HepG2 (cell line): ENCODE measurements around the gene E2F1. TPM values are rescaled to one million over a fixed set of nuclear protein-coding genes. Genes with fewer than 3 reads are reported as not detected.

Experiments
- ERF ChIP-seq: IDR thresholded peaks from 2 replicates; pipeline ENCODE4 v1.6.1; 2018; ENCODE audit warnings: missing biosample characterization, missing genetic modification reagents
- HES4 ChIP-seq: sonication (generic); formaldehyde crosslinking; IDR thresholded peaks from 2 replicates; pipeline ENCODE4 v1.9.0; 2021; ENCODE audit warnings: mild to moderate bottlenecking, missing genetic modification reagents, borderline replicate concordance
- JARID2 ChIP-seq: sonication (generic); formaldehyde crosslinking; IDR thresholded peaks from 2 replicates; pipeline ENCODE4 v1.8.1; 2023; ENCODE audit warnings: missing genetic modification reagents, inconsistent platforms; ENCODE audit not compliant: insufficient replicate concordance
- MBNL3 ChIP-seq: fragments of 250-450 bp; sonication (Bioruptor Pico); conservative IDR thresholded peaks from 2 replicates; pipeline ENCODE4 v1.8.0; 2022; ENCODE audit warnings: mild to moderate bottlenecking, inconsistent platforms
- MXD4 ChIP-seq: IDR thresholded peaks from 2 replicates; pipeline ENCODE4 v1.6.1; 2016; ENCODE audit warnings: mild to moderate bottlenecking, missing biosample characterization, missing genetic modification reagents
- NRL ChIP-seq: sonication (generic); formaldehyde crosslinking; IDR thresholded peaks from 2 replicates; pipeline ENCODE4 v1.5.0; 2020; ENCODE audit warnings: missing genetic modification reagents, mild to moderate bottlenecking, moderate library complexity, borderline replicate concordance
- SOX6 ChIP-seq, 2 experiments: fragments of 450-650 bp in 1 of 2; sonication (generic) in 1 of 2; formaldehyde crosslinking in 1 of 2; IDR thresholded peaks; 2 replicates each; pipeline versions ENCODE4 v1.4.0 to v1.6.1; 2017 to 2020; ENCODE audit warnings: antibody characterized with exemption in 1 of 2, mild to moderate bottlenecking in 1 of 2, missing genetic modification reagents in 1 of 2
- SUZ12 ChIP-seq: fragments of 150-350 bp; IDR thresholded peaks from 2 replicates; pipeline ENCODE4 v1.6.1; 2014; ENCODE audit warnings: low read depth, low read length
- SYNCRIP ChIP-seq: fragments of 200-400 bp; formaldehyde crosslinking; IDR thresholded peaks from 2 replicates; pipeline ENCODE4 v1.6.1; 2018; ENCODE audit warnings: mild to moderate bottlenecking, low read depth, low read length; ENCODE audit not compliant: insufficient read depth
- TBP ChIP-seq: sonication (generic); formaldehyde crosslinking; IDR thresholded peaks from 2 replicates; pipeline ENCODE4 v1.5.0; 2020; ENCODE audit warnings: missing genetic modification reagents
- ZFP90 ChIP-seq: sonication (generic); formaldehyde crosslinking; IDR thresholded peaks from 2 replicates; pipeline ENCODE4 v1.8.0; 2022; ENCODE audit warnings: missing genetic modification reagents, mild to moderate bottlenecking, inconsistent platforms, borderline replicate concordance
- ZNF335 ChIP-seq: sonication (generic); formaldehyde crosslinking; IDR thresholded peaks from 2 replicates; pipeline ENCODE4 v1.4.0; 2020; ENCODE audit warnings: missing genetic modification reagents
- ZNF670 ChIP-seq: sonication (generic); formaldehyde crosslinking; IDR thresholded peaks from 2 replicates; pipeline ENCODE4 v1.8.0; 2022; ENCODE audit warnings: mild to moderate bottlenecking, missing genetic modification reagents, borderline replicate concordance
- ZSCAN21 ChIP-seq: sonication (generic); formaldehyde crosslinking; IDR thresholded peaks from 2 replicates; pipeline ENCODE4 v1.8.0; 2022; ENCODE audit warnings: mild to moderate bottlenecking, missing genetic modification reagents, moderate library complexity, borderline replicate concordance
- polyA plus RNA-seq, 8 experiments: library from polyadenylated mRNA; depleted of rRNA in 3 of 8; stranded (reverse) in 7 of 8; unstranded in 1 of 8; fragments of >200 nt; fragmentation: Illumina TruSeq in 4 of 8; extraction: Trizol in 4 of 8; gene quantifications; 2 replicates each; pipeline versions ENCODE4 v1.2.1 to v1.2.3, GENCODE V29; 2011 to 2016; ENCODE audit warnings: low read depth in 4 of 8, missing spikeins in 1 of 8, mixed read lengths in 1 of 8; ENCODE audit not compliant: insufficient read depth in 1 of 8
- total RNA-seq, 5 experiments: library from RNA; depleted of rRNA; stranded (reverse); fragments of >200 nt; fragmentation: Illumina TruSeq; extraction: Trizol; gene quantifications; 2 replicates each; pipeline ENCODE4 v1.2.3, GENCODE V29; 2016; ENCODE audit warnings: low read depth in 1 of 5
- TF ChIP-seq, protein P1 (sequence below): sonication (generic); formaldehyde crosslinking; IDR thresholded peaks from 2 replicates; pipeline ENCODE4 v1.4.0; 2020; ENCODE audit warnings: missing genetic modification reagents
- TF ChIP-seq, protein P2 (sequence below): sonication (generic); formaldehyde crosslinking; IDR thresholded peaks from 2 replicates; pipeline ENCODE4 v1.4.0; 2020; ENCODE audit warnings: mild to moderate bottlenecking, low read depth, missing genetic modification reagents
- TF ChIP-seq, protein P3 (sequence below): sonication (generic); formaldehyde crosslinking; IDR thresholded peaks from 2 replicates; pipeline ENCODE4 v1.5.0; 2020; ENCODE audit warnings: missing genetic modification reagents, mild to moderate bottlenecking, borderline replicate concordance
- TF ChIP-seq, protein P4 (sequence below): IDR thresholded peaks from 2 replicates; pipeline ENCODE4 v1.6.1; 2016; ENCODE audit warnings: low read depth, borderline replicate concordance
- TF ChIP-seq, protein P5 (sequence below): sonication (generic); formaldehyde crosslinking; IDR thresholded peaks from 2 replicates; pipeline ENCODE4 v1.4.0; 2020; ENCODE audit warnings: low read depth, mild to moderate bottlenecking, missing genetic modification reagents
- TF ChIP-seq, protein P6 (sequence below): sonication (generic); formaldehyde crosslinking; IDR thresholded peaks from 2 replicates; pipeline ENCODE4 v1.5.0; 2020; ENCODE audit warnings: mild to moderate bottlenecking, missing genetic modification reagents, borderline replicate concordance

E2F1 gene
- total and polyA plus RNA-seq, 2 of the 13 experiments (the other 11 are each of a cell fraction or from before 2014, with no cell fraction given): 25.5 to 39.4 TPM

DNA sequence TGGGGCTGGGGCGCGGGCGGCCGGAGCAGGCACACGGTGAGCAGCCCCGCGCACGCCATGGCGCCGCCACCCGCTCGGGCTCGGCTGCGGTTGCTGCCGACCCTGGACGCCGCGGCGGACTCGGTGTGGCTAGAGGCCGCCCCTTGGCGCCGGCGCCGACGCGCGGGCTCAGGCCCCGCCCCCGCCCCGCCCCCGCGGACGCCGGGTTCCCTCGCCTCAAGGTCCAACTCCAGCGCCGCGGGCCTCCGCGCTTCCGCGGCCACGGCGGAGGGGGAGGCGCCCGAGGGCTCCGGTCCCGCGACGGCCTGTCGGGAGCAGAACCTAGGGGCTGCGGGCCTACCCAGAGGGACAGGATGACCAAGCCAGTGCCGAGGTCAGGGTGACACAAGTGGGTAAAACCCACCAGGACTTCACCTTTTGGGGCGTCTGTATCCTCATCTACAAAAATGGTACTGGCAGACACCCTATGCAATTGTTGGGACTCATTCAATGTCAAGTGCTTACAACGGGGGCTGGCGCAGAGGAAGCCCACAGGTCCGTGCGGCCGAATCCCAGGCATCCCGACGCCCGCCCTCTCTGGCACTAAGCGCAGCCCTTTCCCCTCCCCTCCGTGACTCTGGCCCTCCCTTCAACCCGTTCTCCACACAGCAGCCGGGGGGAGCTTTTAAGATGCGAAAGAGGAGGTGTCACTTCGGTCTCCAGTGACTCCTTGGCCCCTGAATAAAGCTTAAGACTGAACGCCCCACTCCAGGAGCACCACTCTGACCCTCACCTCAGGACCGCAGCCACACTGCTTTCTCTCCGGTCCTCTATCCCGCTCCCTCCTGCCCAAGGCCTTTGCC is 11.7 kb downstream of the E2F1 start, which contains the start of gene NECAB3 (continued):
- TF ChIP-seq, protein P1, sequence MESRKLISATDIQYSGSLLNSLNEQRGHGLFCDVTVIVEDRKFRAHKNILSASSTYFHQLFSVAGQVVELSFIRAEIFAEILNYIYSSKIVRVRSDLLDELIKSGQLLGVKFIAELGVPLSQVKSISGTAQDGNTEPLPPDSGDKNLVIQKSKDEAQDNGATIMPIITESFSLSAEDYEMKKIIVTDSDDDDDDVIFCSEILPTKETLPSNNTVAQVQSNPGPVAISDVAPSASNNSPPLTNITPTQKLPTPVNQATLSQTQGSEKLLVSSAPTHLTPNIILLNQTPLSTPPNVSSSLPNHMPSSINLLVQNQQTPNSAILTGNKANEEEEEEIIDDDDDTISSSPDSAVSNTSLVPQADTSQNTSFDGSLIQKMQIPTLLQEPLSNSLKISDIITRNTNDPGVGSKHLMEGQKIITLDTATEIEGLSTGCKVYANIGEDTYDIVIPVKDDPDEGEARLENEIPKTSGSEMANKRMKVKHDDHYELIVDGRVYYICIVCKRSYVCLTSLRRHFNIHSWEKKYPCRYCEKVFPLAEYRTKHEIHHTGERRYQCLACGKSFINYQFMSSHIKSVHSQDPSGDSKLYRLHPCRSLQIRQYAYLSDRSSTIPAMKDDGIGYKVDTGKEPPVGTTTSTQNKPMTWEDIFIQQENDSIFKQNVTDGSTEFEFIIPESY (CRISPR knock-in tag): peak; percentile 52; the same call in 1 of the 2 replicates
- peak; percentile 82; the same call in 1 of the 2 replicates for TF ChIP-seq TBP (CRISPR knock-in tag)
- TF ChIP-seq, protein P2, sequence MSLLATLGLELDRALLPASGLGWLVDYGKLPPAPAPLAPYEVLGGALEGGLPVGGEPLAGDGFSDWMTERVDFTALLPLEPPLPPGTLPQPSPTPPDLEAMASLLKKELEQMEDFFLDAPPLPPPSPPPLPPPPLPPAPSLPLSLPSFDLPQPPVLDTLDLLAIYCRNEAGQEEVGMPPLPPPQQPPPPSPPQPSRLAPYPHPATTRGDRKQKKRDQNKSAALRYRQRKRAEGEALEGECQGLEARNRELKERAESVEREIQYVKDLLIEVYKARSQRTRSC: peak; percentile 80; the same call in 1 of the 2 replicates
- peak; percentile 13; the same call in 1 of the 2 replicates for TF ChIP-seq ZSCAN21 (CRISPR knock-in tag)
- TF ChIP-seq ZNF335 (CRISPR knock-in tag): 0 out of 2 replicates have a peak, but pooled peaks have one; percentile 41
- TF ChIP-seq SUZ12: no peak
- TF ChIP-seq, protein P3, sequence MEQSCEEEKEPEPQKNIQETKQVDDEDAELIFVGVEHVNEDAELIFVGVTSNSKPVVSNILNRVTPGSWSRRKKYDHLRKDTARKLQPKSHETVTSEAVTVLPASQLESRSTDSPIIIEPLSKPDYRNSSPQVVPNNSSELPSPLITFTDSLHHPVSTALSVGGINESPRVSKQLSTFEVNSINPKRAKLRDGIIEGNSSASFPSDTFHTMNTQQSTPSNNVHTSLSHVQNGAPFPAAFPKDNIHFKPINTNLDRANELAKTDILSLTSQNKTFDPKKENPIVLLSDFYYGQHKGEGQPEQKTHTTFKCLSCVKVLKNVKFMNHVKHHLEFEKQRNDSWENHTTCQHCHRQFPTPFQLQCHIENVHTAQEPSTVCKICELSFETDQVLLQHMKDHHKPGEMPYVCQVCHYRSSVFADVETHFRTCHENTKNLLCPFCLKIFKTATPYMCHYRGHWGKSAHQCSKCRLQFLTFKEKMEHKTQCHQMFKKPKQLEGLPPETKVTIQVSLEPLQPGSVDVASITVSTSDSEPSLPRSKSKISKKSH (CRISPR knock-in tag): peak; percentile 89
- TF ChIP-seq NRL (CRISPR knock-in tag): peak; percentile 95
- TF ChIP-seq, protein P4, sequence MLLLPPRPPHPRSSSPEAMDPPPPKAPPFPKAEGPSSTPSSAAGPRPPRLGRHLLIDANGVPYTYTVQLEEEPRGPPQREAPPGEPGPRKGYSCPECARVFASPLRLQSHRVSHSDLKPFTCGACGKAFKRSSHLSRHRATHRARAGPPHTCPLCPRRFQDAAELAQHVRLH (CRISPR knock-in tag): peak; percentile 90; the same call in 1 of the 2 replicates
- no peak for TF ChIP-seq MBNL3 (CRISPR knock-in tag)
- TF ChIP-seq SYNCRIP: no peak
- peak; percentile 91 for TF ChIP-seq HES4 (CRISPR knock-in tag)
- TF ChIP-seq ERF (CRISPR knock-in tag): peak; percentile 78
- TF ChIP-seq, protein P5, sequence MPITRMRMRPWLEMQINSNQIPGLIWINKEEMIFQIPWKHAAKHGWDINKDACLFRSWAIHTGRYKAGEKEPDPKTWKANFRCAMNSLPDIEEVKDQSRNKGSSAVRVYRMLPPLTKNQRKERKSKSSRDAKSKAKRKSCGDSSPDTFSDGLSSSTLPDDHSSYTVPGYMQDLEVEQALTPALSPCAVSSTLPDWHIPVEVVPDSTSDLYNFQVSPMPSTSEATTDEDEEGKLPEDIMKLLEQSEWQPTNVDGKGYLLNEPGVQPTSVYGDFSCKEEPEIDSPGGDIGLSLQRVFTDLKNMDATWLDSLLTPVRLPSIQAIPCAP (CRISPR knock-in tag): no peak
- peak; percentile 72; the same call in 1 of the 2 replicates for TF ChIP-seq ZFP90 (CRISPR knock-in tag)
- TF ChIP-seq, protein P6, sequence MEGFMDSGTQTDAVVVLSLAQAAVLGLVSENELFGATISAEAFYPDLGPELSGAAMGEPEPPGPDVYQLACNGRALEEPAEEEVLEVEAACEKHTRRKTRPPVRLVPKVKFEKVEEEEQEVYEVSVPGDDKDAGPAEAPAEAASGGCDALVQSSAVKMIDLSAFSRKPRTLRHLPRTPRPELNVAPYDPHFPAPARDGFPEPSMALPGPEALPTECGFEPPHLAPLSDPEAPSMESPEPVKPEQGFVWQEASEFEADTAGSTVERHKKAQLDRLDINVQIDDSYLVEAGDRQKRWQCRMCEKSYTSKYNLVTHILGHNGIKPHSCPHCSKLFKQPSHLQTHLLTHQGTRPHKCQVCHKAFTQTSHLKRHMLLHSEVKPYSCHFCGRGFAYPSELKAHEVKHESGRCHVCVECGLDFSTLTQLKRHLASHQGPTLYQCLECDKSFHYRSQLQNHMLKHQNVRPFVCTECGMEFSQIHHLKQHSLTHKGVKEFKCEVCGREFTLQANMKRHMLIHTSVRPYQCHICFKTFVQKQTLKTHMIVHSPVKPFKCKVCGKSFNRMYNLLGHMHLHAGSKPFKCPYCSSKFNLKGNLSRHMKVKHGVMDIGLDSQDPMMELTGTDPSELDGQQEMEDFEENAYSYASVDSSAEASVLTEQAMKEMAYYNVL (CRISPR knock-in tag): 0 out of 2 replicates have a peak, but pooled peaks have one; percentile 77
- no peak for TF ChIP-seq SOX6 (IDR thresholded peaks at IDR 0.05)
- TF ChIP-seq SOX6 (CRISPR knock-in tag; IDR thresholded peaks at IDR 0.05): peak; percentile 71
- peak; percentile 91; the same call in 1 of the 2 replicates for TF ChIP-seq ZNF670 (CRISPR knock-in tag)
- TF ChIP-seq JARID2 (CRISPR knock-in tag): peak; percentile 68
- peak; percentile 69 for TF ChIP-seq MXD4 (CRISPR knock-in tag)
